ENCODE measurements around the gene PRDX2.

PRDX2 gene

GRCh38 chr19:12791345-12792050, 10.1 kb downstream of the PRDX2 start, which contains the start of gene JUNB (continued):
- TF ChIP-seq, protein P1, sequence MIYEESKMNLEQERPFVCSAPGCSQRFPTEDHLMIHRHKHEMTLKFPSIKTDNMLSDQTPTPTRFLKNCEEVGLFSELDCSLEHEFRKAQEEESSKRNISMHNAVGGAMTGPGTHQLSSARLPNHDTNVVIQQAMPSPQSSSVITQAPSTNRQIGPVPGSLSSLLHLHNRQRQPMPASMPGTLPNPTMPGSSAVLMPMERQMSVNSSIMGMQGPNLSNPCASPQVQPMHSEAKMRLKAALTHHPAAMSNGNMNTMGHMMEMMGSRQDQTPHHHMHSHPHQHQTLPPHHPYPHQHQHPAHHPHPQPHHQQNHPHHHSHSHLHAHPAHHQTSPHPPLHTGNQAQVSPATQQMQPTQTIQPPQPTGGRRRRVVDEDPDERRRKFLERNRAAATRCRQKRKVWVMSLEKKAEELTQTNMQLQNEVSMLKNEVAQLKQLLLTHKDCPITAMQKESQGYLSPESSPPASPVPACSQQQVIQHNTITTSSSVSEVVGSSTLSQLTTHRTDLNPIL (CRISPR knock-in tag; IDR thresholded peaks at IDR 0.05; ENCODE audit: low read depth) = no peak; the same call in 1 of the 2 replicates
- TF ChIP-seq BACH2 (CRISPR knock-in tag; IDR thresholded peaks at IDR 0.05; ENCODE audit: borderline replicate concordance) = no peak
- TF ChIP-seq ISL1 (CRISPR knock-in tag; IDR thresholded peaks at IDR 0.05) = no peak
- no peak; the same call in 1 of the 2 replicates for TF ChIP-seq ZNF565 (CRISPR knock-in tag; conservative IDR thresholded peaks at IDR 0.05; ENCODE audit: low read depth)
- TF ChIP-seq OSR1 (CRISPR knock-in tag; IDR thresholded peaks at IDR 0.05) = no peak
- TF ChIP-seq POU6F1 (CRISPR knock-in tag; IDR thresholded peaks at IDR 0.05; ENCODE audit: borderline replicate concordance, low read depth) = no peak
- TF ChIP-seq ESRRG (CRISPR knock-in tag; IDR thresholded peaks at IDR 0.05) = 0 out of 2 replicates have a peak, but pooled peaks have one; percentile 28
- TF ChIP-seq RARB (CRISPR knock-in tag; IDR thresholded peaks at IDR 0.05) = no peak
- TF ChIP-seq, protein P2, sequence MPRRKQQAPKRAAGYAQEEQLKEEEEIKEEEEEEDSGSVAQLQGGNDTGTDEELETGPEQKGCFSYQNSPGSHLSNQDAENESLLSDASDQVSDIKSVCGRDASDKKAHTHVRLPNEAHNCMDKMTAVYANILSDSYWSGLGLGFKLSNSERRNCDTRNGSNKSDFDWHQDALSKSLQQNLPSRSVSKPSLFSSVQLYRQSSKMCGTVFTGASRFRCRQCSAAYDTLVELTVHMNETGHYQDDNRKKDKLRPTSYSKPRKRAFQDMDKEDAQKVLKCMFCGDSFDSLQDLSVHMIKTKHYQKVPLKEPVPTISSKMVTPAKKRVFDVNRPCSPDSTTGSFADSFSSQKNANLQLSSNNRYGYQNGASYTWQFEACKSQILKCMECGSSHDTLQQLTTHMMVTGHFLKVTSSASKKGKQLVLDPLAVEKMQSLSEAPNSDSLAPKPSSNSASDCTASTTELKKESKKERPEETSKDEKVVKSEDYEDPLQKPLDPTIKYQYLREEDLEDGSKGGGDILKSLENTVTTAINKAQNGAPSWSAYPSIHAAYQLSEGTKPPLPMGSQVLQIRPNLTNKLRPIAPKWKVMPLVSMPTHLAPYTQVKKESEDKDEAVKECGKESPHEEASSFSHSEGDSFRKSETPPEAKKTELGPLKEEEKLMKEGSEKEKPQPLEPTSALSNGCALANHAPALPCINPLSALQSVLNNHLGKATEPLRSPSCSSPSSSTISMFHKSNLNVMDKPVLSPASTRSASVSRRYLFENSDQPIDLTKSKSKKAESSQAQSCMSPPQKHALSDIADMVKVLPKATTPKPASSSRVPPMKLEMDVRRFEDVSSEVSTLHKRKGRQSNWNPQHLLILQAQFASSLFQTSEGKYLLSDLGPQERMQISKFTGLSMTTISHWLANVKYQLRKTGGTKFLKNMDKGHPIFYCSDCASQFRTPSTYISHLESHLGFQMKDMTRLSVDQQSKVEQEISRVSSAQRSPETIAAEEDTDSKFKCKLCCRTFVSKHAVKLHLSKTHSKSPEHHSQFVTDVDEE (CRISPR knock-in tag; IDR thresholded peaks at IDR 0.05) = no peak
- no peak for TF ChIP-seq PPARA (CRISPR knock-in tag; IDR thresholded peaks at IDR 0.05; ENCODE audit: borderline replicate concordance)
- TF ChIP-seq ZC3H10 (CRISPR knock-in tag; IDR thresholded peaks at IDR 0.05) = peak; percentile 76; the same call in 1 of the 2 replicates
- no peak for TF ChIP-seq ZFP30 (CRISPR knock-in tag; IDR thresholded peaks at IDR 0.05)

- no peak for ATAC-seq
Measured at GRCh38 chr19:12790628-12791344, 10.8 kb downstream of the PRDX2 start.

More at GRCh38 chr19:12790628-12791344, 10.8 kb downstream of the PRDX2 start:
- no peak for TF ChIP-seq BACH2 (CRISPR knock-in tag; IDR thresholded peaks at IDR 0.05; ENCODE audit: borderline replicate concordance)
- no peak for TF ChIP-seq ZNF8 (CRISPR knock-in tag; IDR thresholded peaks at IDR 0.05)
- no peak for TF ChIP-seq ZFP3 (CRISPR knock-in tag; IDR thresholded peaks at IDR 0.05)
- no peak for TF ChIP-seq PPARA (CRISPR knock-in tag; IDR thresholded peaks at IDR 0.05; ENCODE audit: borderline replicate concordance)
- TF ChIP-seq OSR1 (CRISPR knock-in tag; IDR thresholded peaks at IDR 0.05) = no peak
- TF ChIP-seq ZFP30 (CRISPR knock-in tag; IDR thresholded peaks at IDR 0.05) = no peak
- TF ChIP-seq ZNF565 (CRISPR knock-in tag; conservative IDR thresholded peaks at IDR 0.05; ENCODE audit: low read depth) = no peak
- no peak for TF ChIP-seq SNAI2 (CRISPR knock-in tag; IDR thresholded peaks at IDR 0.05)
- TF ChIP-seq, protein P2 (CRISPR knock-in tag; IDR thresholded peaks at IDR 0.05) = no peak
- TF ChIP-seq GLIS3 (CRISPR knock-in tag; IDR thresholded peaks at IDR 0.05) = no peak
- TF ChIP-seq RARB (CRISPR knock-in tag; IDR thresholded peaks at IDR 0.05) = no peak
- no peak for TF ChIP-seq TOX (CRISPR knock-in tag; IDR thresholded peaks at IDR 0.05; ENCODE audit: borderline replicate concordance)
- no peak for TF ChIP-seq ARNTL (CRISPR knock-in tag; IDR thresholded peaks at IDR 0.05; ENCODE audit: borderline replicate concordance, low read depth)
- TF ChIP-seq ESRRG (CRISPR knock-in tag; IDR thresholded peaks at IDR 0.05) = no peak
- TF ChIP-seq, protein P3, sequence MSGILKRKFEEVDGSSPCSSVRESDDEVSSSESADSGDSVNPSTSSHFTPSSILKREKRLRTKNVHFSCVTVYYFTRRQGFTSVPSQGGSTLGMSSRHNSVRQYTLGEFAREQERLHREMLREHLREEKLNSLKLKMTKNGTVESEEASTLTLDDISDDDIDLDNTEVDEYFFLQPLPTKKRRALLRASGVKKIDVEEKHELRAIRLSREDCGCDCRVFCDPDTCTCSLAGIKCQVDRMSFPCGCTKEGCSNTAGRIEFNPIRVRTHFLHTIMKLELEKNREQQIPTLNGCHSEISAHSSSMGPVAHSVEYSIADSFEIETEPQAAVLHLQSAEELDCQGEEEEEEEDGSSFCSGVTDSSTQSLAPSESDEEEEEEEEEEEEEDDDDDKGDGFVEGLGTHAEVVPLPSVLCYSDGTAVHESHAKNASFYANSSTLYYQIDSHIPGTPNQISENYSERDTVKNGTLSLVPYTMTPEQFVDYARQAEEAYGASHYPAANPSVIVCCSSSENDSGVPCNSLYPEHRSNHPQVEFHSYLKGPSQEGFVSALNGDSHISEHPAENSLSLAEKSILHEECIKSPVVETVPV (CRISPR knock-in tag; IDR thresholded peaks at IDR 0.05) = no peak
- no peak for TF ChIP-seq ISL1 (CRISPR knock-in tag; IDR thresholded peaks at IDR 0.05)
- TF ChIP-seq TCF4 (CRISPR knock-in tag; IDR thresholded peaks at IDR 0.05; ENCODE audit: borderline replicate concordance) = no peak

All from SK-N-SH treated with all-trans-retinoic acid at 6 μM for 48 hours (cell line).